ENCODE data around the gene DNAAF1. TPM values are rescaled to one million over a fixed set of nuclear protein-coding genes. Genes with fewer than 3 reads are reported as not detected.

Gene DNAAF1
- total and polyA plus RNA-seq, 2 of the 8 experiments (the other 6 are each of a cell fraction or from before 2014, with no cell fraction given): 0.09 to 0.15 TPM

DNA sequence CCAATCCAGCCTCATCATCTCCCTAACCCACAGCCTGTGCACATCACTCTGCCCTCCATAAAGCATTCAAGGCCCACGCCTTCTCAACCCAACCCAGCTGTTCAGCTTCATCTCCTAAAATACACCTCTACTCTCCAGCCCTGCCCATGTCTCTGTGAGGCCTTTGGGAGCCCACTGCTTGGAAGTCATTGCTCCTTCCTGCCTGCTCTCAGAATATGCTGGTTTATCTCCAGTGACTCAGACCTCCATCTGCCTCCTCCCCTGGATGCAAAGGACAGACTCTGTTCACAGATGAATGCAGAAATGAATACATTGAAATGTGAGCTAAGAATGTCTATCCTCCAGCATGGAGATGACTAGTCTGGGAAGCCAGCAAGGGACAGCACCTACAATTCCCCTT, 75.7 kb downstream of the DNAAF1 start:
- Histone ChIP-seq H3K27ac (ENCODE audit: low read depth, low read length) (no peak overlapping the region), H2BK120ac (replicated peaks; ENCODE audit: low read depth, low read length) (no peak overlapping the region), H2BK20ac (ENCODE audit: low read length) (no peak overlapping the region), H3K14ac (ENCODE audit: insufficient read length) (no peak overlapping the region), H3K9ac (replicated peaks in 1 of 4; ENCODE audit: extremely low read depth in 1 of 4, low read depth in 3 of 4, low read length in 3 of 4) (no peak overlapping the region), H3K9me3 (ENCODE audit: insufficient read depth in 2 of 2, low read depth in 1 of 2, low read length in 1 of 2) (no peaks in the 10 kb centered on the region), H4K8ac (ENCODE audit: extremely low read depth, insufficient read depth, low read length) (no peak overlapping the region), H2BK12ac (ENCODE audit: low read depth, low read length) (no peak overlapping the region), H3K36me3 (ENCODE audit: control insufficient read depth in 2 of 4, insufficient read depth in 4 of 4, low read length in 3 of 4) (no peaks in the 10 kb centered on the region), H2AFZ (ENCODE audit: low read length) (no peak overlapping the region), H4K5ac (ENCODE audit: insufficient read length, low read depth, low read length) (no peak overlapping the region), H3K27me3 (replicated peaks in 1 of 4; ENCODE audit: control insufficient read depth in 3 of 4, extremely low read depth in 1 of 4, insufficient read depth in 3 of 4, low read length in 3 of 4) (no peaks in the 10 kb centered on the region), H3K4me3 (ENCODE audit: extremely low read depth in 1 of 4, insufficient read depth in 2 of 4, low read depth in 3 of 4, low read length in 4 of 4) (no peak overlapping the region), H3K4me1 (replicated peaks in 1 of 4; ENCODE audit: control insufficient read depth in 3 of 4, insufficient read depth in 4 of 4, low read length in 3 of 4) (peaks cover 0 to 3% (median 0%) of the 10 kb centered on the region in 4 experiments; a peak in 2 of 7 replicates), H4K91ac (replicated peaks; ENCODE audit: insufficient read length, low read length) (no peak overlapping the region), H3K56ac (replicated peaks; ENCODE audit: insufficient read length, low read depth, low read length) (no peak overlapping the region), H3K4me2 (ENCODE audit: insufficient read depth in 1 of 2, low read depth in 2 of 2, low read length in 2 of 2) (no peak overlapping the region), H2BK15ac (ENCODE audit: low read length) (no peak overlapping the region), H2BK5ac (ENCODE audit: low read depth, low read length) (no peak overlapping the region), H3K79me2 (ENCODE audit: control insufficient read depth in 1 of 2, insufficient read depth in 2 of 2, low read length in 2 of 2) (no peaks in the 10 kb centered on the region), H3K23ac (ENCODE audit: insufficient read length) (no peak overlapping the region), H3K18ac (ENCODE audit: extremely low read depth, low read length) (no peak overlapping the region), H2AK5ac (ENCODE audit: low read depth, low read length) (no peak overlapping the region), H4K20me1 (replicated peaks in 1 of 2; ENCODE audit: control insufficient read depth in 1 of 2, insufficient read depth in 2 of 2, low read length in 2 of 2) (no peaks in the 10 kb centered on the region), H3K79me1 (ENCODE audit: low read depth, low read length) (no peaks in the 10 kb centered on the region), H3K4ac (replicated peaks; ENCODE audit: insufficient read length, low read depth, low read length) (no peak overlapping the region), H3K23me2 (ENCODE audit: low read depth, low read length) (no peaks in the 10 kb centered on the region)
- DNase-seq (ENCODE audit: low read depth in 1 of 2, low spot score in 2 of 2) (no peak), FAIRE-seq (no peak)
- CTCF ChIA-PET (ENCODE audit: partially characterized antibody): interaction anchor here (0.7 to 2.0 kb wide), 4 partner anchors 9 to 84 kb away, joined by 3 to 5 read pairs (median 4); partner anchors contain the start of gene TAF1C
- WGBS, 2 experiments (ENCODE audit: extremely low coverage in 1 of 2, insufficient coverage in 1 of 2, insufficient read length in 1 of 2, insufficient replicate concordance in 2 of 2, low coverage in 1 of 2, low lambda C conversion rate in 2 of 2, missing lambda C conversion rate in 1 of 2): 82% methylated on average over 1 of the region's 1 CpG; no CpG with 5 or more reads in 1 of the 2 experiments
- POLR2A ChIA-PET (ENCODE audit: partially characterized antibody): no interaction called here
- no peak for TF ChIP-seq CREB1 (IDR thresholded peaks at IDR 0.05)
- TF ChIP-seq HDAC6 (IDR thresholded peaks at IDR 0.05; ENCODE audit: low read depth, low read length): no peak
- no peak for TF ChIP-seq BCL11A (IDR thresholded peaks at IDR 0.05; ENCODE audit: low read depth in 2 of 2, low read length in 2 of 2)
- TF ChIP-seq SP1 (IDR thresholded peaks at IDR 0.05; ENCODE audit: low read depth, low read length): no peak

Measured in H1 (cell line).